Liver (tissue), 9 donors: ENCODE data around the gene HPCAL1. TPM values are rescaled to one million over a fixed set of nuclear protein-coding genes. Genes with fewer than 3 reads are reported as not detected.

Source experiments
- DNase-seq: peaks from one replicate; pipeline ENCODE4 v3.0.0-alpha.2; 2017; ENCODE audit warnings: low spot score
- H3K27ac ChIP-seq, 2 donors: one replicate each; pipeline ENCODE4 v1.7.0; 2013; ENCODE audit warnings: inconsistent platforms in 2 of 2, low read length in 2 of 2, control low read depth in 1 of 2, low read depth in 1 of 2, mild to moderate bottlenecking in 1 of 2
- H3K27me3 ChIP-seq, 4 donors: one replicate each; pipeline versions ENCODE4 v1.6.1 to v1.7.0; 2013; ENCODE audit warnings: low read length in 3 of 4, inconsistent platforms in 1 of 4, mild to moderate bottlenecking in 1 of 4, moderate library complexity in 1 of 4; ENCODE audit not compliant: control insufficient read depth in 4 of 4, insufficient read depth in 4 of 4
- H3K36me3 ChIP-seq, 4 donors: one replicate each; pipeline versions ENCODE4 v1.6.1 to v1.7.0; 2013; ENCODE audit warnings: low read length in 3 of 4, mild to moderate bottlenecking in 3 of 4, low read depth in 1 of 4, moderate library complexity in 1 of 4; ENCODE audit not compliant: control insufficient read depth in 4 of 4, insufficient read depth in 3 of 4
- H3K4me1 ChIP-seq, 4 donors: one replicate each; pipeline versions ENCODE4 v1.6.1 to v1.7.0; 2013; ENCODE audit warnings: low read length in 3 of 4, mild to moderate bottlenecking in 3 of 4, moderate library complexity in 1 of 4; ENCODE audit not compliant: control insufficient read depth in 4 of 4, insufficient read depth in 4 of 4
- H3K4me3 ChIP-seq, 3 donors: one replicate each; pipeline versions ENCODE4 v1.6.1 to v1.7.0; 2013; ENCODE audit warnings: low read length in 3 of 3, control low read depth in 1 of 3, low read depth in 1 of 3, mild to moderate bottlenecking in 1 of 3
- H3K9ac ChIP-seq, 2 donors: one replicate each; pipeline ENCODE4 v1.7.0; 2013; ENCODE audit warnings: low read length in 2 of 2, mild to moderate bottlenecking in 2 of 2, moderate library complexity in 2 of 2, control low read depth in 1 of 2, low read depth in 1 of 2
- H3K9me3 ChIP-seq, 4 donors: one replicate each; pipeline versions ENCODE4 v1.6.1 to v1.7.0; 2013; ENCODE audit warnings: low read length in 3 of 4; ENCODE audit not compliant: control insufficient read depth in 4 of 4
- EGR1 ChIP-seq, 2 donors: IDR thresholded peaks; 2 replicates each; pipeline ENCODE4 v1.6.1; 2016 to 2018; ENCODE audit warnings: antibody characterized with exemption in 2 of 2, low read depth in 2 of 2
- FOXA1 ChIP-seq: IDR thresholded peaks from 2 replicates; pipeline ENCODE4 v1.6.1; 2016; ENCODE audit warnings: antibody characterized with exemption
- FOXA2 ChIP-seq: IDR thresholded peaks from 2 replicates; pipeline ENCODE4 v1.6.1; 2016; ENCODE audit warnings: antibody characterized with exemption
- GABPA ChIP-seq, 2 donors: IDR thresholded peaks in 1 of 2; conservative IDR thresholded peaks in 1 of 2; 2 replicates each; pipeline ENCODE4 v1.6.1; 2016; ENCODE audit warnings: antibody characterized with exemption in 2 of 2, mild to moderate bottlenecking in 1 of 2, moderate library complexity in 1 of 2
- HNF4A ChIP-seq, 2 donors: conservative IDR thresholded peaks; 2 replicates each; pipeline ENCODE4 v1.6.1; 2016; ENCODE audit warnings: antibody characterized with exemption in 2 of 2, mild to moderate bottlenecking in 2 of 2
- HNF4G ChIP-seq: IDR thresholded peaks from 2 replicates; pipeline ENCODE4 v1.6.1; 2016; ENCODE audit warnings: antibody characterized with exemption
- JUND ChIP-seq, 2 donors: IDR thresholded peaks; 2 replicates each; pipeline ENCODE4 v1.6.1; 2016; ENCODE audit warnings: antibody characterized with exemption in 2 of 2
- NR2F2 ChIP-seq: IDR thresholded peaks from 2 replicates; pipeline ENCODE4 v1.6.1; 2016; ENCODE audit warnings: antibody characterized with exemption
- RAD21 ChIP-seq, 2 donors: IDR thresholded peaks; 2 replicates each; pipeline ENCODE4 v1.6.1; 2016; ENCODE audit warnings: antibody characterized with exemption in 2 of 2, mild to moderate bottlenecking in 2 of 2
- RXRA ChIP-seq, 2 donors: IDR thresholded peaks; 2 replicates each; pipeline ENCODE4 v1.6.1; 2017 to 2018; ENCODE audit warnings: antibody characterized with exemption in 2 of 2, mild to moderate bottlenecking in 1 of 2
- SP1 ChIP-seq: IDR thresholded peaks from 2 replicates; pipeline ENCODE4 v1.6.1; 2018; ENCODE audit warnings: antibody characterized with exemption, mild to moderate bottlenecking
- TAF1 ChIP-seq: conservative IDR thresholded peaks from 2 replicates; pipeline ENCODE4 v1.6.1; 2016; ENCODE audit warnings: antibody characterized with exemption, mild to moderate bottlenecking
- YY1 ChIP-seq: IDR thresholded peaks from 2 replicates; pipeline ENCODE4 v1.6.1; 2016; ENCODE audit warnings: antibody characterized with exemption, mild to moderate bottlenecking
- WGBS: extraction: QIAGEN DNeasy Blood & Tissue Kit; methylation state at CpG from one replicate; pipeline ENCODE4 v1.1.7; 2013; 5-methylcytosine and 5-hydroxymethylcytosine counted together
- polyA plus RNA-seq, 2 donors: library from polyadenylated mRNA; stranded (reverse) in 1 of 2; unstranded in 1 of 2; fragments of 200-250 nt in 1 of 2; fragments of >200 nt in 1 of 2; fragmentation: Nextera tagmentation in 1 of 2; extraction: Ambion mirVana in 1 of 2; gene quantifications; one replicate each; pipeline versions ENCODE4 v1.2.1 to v1.2.3, GENCODE V29; 2013 to 2015
- total RNA-seq, 2 donors: library from RNA; depleted of rRNA; stranded (reverse); fragments of >200 nt; gene quantifications; one replicate each; pipeline ENCODE4 v1.2.3, GENCODE V29; 2014
- TF ChIP-seq, protein P1 (sequence below): IDR thresholded peaks from 2 replicates; pipeline ENCODE4 v1.6.1; 2016; ENCODE audit warnings: antibody characterized with exemption
- TF ChIP-seq, protein P2 (sequence below): IDR thresholded peaks from 2 replicates; pipeline ENCODE4 v1.6.1; 2016; ENCODE audit warnings: antibody characterized with exemption, mild to moderate bottlenecking
- TF ChIP-seq, protein P3 (sequence below): IDR thresholded peaks from 2 replicates; pipeline ENCODE4 v1.6.1; 2016; ENCODE audit warnings: antibody characterized with exemption
- TF ChIP-seq, protein P4 (sequence below): fragments of 150-350 bp; IDR thresholded peaks from 2 replicates; pipeline ENCODE4 v1.5.1; 2017; ENCODE audit warnings: improper control_type of control experiment, low read depth, low read length; ENCODE audit not compliant: missing input control
- TF ChIP-seq, protein P5 (sequence below): IDR thresholded peaks from 2 replicates; pipeline ENCODE4 v1.6.1; 2016; ENCODE audit warnings: antibody characterized with exemption
- donor health status: healthy.
- donor health status: healthy.
- donor health status: healthy.
- donor health status: healthy.
- donor health status: healthy.

HPCAL1 gene
- total and polyA plus RNA-seq, 4 donors = 17.3 to 27.9 (median 22.9) TPM

DNA sequence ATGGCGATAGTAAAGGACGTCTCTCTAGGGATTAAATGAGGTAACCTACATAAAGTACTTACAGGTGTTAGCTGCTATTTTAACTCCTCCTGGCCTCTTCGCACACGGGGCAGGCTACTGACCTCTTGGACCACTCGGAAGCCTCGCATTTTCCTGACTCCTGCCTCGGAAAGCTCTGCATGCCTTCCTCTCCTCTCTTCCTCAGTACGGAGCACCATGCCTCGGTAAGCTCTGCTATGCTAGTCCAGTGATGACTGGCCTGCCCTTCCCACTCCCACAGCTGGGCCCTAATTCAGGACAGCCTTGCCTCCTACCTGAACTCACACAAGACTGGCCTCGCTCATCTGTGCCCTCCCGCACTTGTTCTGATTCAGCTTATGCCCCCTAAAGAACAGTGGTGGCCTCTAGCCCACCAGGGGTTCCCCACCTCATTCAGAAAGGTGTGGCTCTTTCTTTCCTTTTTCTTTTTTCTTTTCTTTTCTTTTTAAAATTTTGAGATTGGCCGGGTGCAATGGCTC, 22.7 kb upstream of the HPCAL1 start:
- peaks cover 2 to 45% (median 31%) of the 10 kb centered on the region in 4 donors for H3K4me1 ChIP-seq
- H3K9ac ChIP-seq = no peak overlapping the region
- TF ChIP-seq FOXA2 = no peak
- TF ChIP-seq, protein P1, sequence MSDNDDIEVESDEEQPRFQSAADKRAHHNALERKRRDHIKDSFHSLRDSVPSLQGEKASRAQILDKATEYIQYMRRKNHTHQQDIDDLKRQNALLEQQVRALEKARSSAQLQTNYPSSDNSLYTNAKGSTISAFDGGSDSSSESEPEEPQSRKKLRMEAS = no peak
- TF ChIP-seq, protein P2, sequence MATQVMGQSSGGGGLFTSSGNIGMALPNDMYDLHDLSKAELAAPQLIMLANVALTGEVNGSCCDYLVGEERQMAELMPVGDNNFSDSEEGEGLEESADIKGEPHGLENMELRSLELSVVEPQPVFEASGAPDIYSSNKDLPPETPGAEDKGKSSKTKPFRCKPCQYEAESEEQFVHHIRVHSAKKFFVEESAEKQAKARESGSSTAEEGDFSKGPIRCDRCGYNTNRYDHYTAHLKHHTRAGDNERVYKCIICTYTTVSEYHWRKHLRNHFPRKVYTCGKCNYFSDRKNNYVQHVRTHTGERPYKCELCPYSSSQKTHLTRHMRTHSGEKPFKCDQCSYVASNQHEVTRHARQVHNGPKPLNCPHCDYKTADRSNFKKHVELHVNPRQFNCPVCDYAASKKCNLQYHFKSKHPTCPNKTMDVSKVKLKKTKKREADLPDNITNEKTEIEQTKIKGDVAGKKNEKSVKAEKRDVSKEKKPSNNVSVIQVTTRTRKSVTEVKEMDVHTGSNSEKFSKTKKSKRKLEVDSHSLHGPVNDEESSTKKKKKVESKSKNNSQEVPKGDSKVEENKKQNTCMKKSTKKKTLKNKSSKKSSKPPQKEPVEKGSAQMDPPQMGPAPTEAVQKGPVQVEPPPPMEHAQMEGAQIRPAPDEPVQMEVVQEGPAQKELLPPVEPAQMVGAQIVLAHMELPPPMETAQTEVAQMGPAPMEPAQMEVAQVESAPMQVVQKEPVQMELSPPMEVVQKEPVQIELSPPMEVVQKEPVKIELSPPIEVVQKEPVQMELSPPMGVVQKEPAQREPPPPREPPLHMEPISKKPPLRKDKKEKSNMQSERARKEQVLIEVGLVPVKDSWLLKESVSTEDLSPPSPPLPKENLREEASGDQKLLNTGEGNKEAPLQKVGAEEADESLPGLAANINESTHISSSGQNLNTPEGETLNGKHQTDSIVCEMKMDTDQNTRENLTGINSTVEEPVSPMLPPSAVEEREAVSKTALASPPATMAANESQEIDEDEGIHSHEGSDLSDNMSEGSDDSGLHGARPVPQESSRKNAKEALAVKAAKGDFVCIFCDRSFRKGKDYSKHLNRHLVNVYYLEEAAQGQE = no peak
- no peak for TF ChIP-seq FOXA1
- no peak for TF ChIP-seq EGR1 (IDR thresholded peaks at IDR 0.05; ENCODE audit: low read depth in 2 of 2)
- no peak for TF ChIP-seq RAD21 (IDR thresholded peaks at IDR 0.05)
- TF ChIP-seq, protein P3, sequence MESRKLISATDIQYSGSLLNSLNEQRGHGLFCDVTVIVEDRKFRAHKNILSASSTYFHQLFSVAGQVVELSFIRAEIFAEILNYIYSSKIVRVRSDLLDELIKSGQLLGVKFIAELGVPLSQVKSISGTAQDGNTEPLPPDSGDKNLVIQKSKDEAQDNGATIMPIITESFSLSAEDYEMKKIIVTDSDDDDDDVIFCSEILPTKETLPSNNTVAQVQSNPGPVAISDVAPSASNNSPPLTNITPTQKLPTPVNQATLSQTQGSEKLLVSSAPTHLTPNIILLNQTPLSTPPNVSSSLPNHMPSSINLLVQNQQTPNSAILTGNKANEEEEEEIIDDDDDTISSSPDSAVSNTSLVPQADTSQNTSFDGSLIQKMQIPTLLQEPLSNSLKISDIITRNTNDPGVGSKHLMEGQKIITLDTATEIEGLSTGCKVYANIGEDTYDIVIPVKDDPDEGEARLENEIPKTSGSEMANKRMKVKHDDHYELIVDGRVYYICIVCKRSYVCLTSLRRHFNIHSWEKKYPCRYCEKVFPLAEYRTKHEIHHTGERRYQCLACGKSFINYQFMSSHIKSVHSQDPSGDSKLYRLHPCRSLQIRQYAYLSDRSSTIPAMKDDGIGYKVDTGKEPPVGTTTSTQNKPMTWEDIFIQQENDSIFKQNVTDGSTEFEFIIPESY = no peak
- TF ChIP-seq SP1 = no peak
- TF ChIP-seq TAF1 = no peak
- TF ChIP-seq JUND (IDR thresholded peaks at IDR 0.05) = no peak
- no peak for TF ChIP-seq YY1
- no peak for TF ChIP-seq RXRA (IDR thresholded peaks at IDR 0.05)
- TF ChIP-seq HNF4G = no peak
- TF ChIP-seq GABPA (IDR thresholded peaks at IDR 0.05 in 1 of 2, conservative IDR thresholded peaks at IDR 0.05 in 1 of 2) = no peak
- no peak for TF ChIP-seq HNF4A (conservative IDR thresholded peaks at IDR 0.05)
- TF ChIP-seq, protein P4, sequence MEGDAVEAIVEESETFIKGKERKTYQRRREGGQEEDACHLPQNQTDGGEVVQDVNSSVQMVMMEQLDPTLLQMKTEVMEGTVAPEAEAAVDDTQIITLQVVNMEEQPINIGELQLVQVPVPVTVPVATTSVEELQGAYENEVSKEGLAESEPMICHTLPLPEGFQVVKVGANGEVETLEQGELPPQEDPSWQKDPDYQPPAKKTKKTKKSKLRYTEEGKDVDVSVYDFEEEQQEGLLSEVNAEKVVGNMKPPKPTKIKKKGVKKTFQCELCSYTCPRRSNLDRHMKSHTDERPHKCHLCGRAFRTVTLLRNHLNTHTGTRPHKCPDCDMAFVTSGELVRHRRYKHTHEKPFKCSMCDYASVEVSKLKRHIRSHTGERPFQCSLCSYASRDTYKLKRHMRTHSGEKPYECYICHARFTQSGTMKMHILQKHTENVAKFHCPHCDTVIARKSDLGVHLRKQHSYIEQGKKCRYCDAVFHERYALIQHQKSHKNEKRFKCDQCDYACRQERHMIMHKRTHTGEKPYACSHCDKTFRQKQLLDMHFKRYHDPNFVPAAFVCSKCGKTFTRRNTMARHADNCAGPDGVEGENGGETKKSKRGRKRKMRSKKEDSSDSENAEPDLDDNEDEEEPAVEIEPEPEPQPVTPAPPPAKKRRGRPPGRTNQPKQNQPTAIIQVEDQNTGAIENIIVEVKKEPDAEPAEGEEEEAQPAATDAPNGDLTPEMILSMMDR = no peak
- TF ChIP-seq, protein P5, sequence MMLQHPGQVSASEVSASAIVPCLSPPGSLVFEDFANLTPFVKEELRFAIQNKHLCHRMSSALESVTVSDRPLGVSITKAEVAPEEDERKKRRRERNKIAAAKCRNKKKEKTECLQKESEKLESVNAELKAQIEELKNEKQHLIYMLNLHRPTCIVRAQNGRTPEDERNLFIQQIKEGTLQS = no peak
- TF ChIP-seq NR2F2 = no peak
- WGBS = 93% methylated on average over 12 of the region's 12 CpGs
- H3K4me3 ChIP-seq = no peak overlapping the region
- no peak for DNase-seq
- no peaks in the 10 kb centered on the region for H3K27me3 ChIP-seq
- no peaks in the 10 kb centered on the region for H3K36me3 ChIP-seq
- H3K27ac ChIP-seq = peak overlapping the region; percentile 89 to 91
- no peaks in the 10 kb centered on the region for H3K9me3 ChIP-seq
